GM10248 (cell line): ENCODE measurements around the gene PPP1R2C.

Source experiments
- CTCF ChIA-PET: fragments of 300-600 bp; sonication (Branson Sonifier 250); formaldehyde crosslinking; extraction: SDS; loops from one replicate; lab custom pipeline; 2021; ENCODE audit warnings: antibody characterized with exemption; lab: Yijun Ruan, JAX
- POLR2A ChIA-PET: fragments of 350-650 bp; sonication (Branson Sonifier 250); formaldehyde crosslinking; extraction: SDS; loops from one replicate; lab custom pipeline; 2020; ENCODE audit warnings: antibody characterized with exemption; lab: Yijun Ruan, JAX
- DNase-seq: peaks from one replicate; pipeline ENCODE4 v3.0.0; 2012; ENCODE audit errors: extremely low spot score
- CTCF ChIP-seq: IDR thresholded peaks from 2 replicates; pipeline ENCODE4 v1.5.1; 2012; ENCODE audit warnings: mild to moderate bottlenecking, low read depth; ENCODE audit errors: extremely low read depth, missing control alignments, control extremely low read depth

PPP1R2C gene

GRCh38 chrX:42776195-42776594, 1.8 kb downstream of the PPP1R2C start:
- POLR2A ChIA-PET: no interaction called here
- TF ChIP-seq CTCF: no peak
- DNase-seq: no peak
- CTCF ChIA-PET: no interaction called here

- no peak for DNase-seq
- ChIA-PET CTCF (interaction anchor here (1.0 kb wide), 1 partner anchor 17 kb away, joined by 3 read pairs; no protein-coding TSS in a partner anchor), POLR2A (no interaction called here)
- TF ChIP-seq CTCF: no peak
Observed at GRCh38 chrX:42772874-42773273, 5.1 kb downstream of the PPP1R2C start.

- ChIA-PET POLR2A (no interaction called here), CTCF (no interaction called here)
- no peak for DNase-seq
- TF ChIP-seq CTCF: no peak
Observed at GRCh38 chrX:42771506-42772335, 6.2 kb downstream of the PPP1R2C start.

- no peak for DNase-seq
- POLR2A ChIA-PET: no interaction called here
- no peak for TF ChIP-seq CTCF
- CTCF ChIA-PET: no interaction called here
Observed at GRCh38 chrX:42770566-42770965, 7.4 kb downstream of the PPP1R2C start.

- ChIA-PET POLR2A (no interaction called here), CTCF (no interaction called here)
- no peak for DNase-seq
- TF ChIP-seq CTCF: no peak
Observed at GRCh38 chrX:42759881-42760280, 18.1 kb downstream of the PPP1R2C start.

- POLR2A ChIA-PET: no interaction called here
- DNase-seq: no peak
- no peak for TF ChIP-seq CTCF
- CTCF ChIA-PET: no interaction called here
Observed at GRCh38 chrX:42755815-42756214, 22.1 kb downstream of the PPP1R2C start.

GRCh38 chrX:42754603-42755002, 23.4 kb downstream of the PPP1R2C start:
- ChIA-PET CTCF (no interaction called here), POLR2A (no interaction called here)
- TF ChIP-seq CTCF: no peak
- DNase-seq: no peak
